Smooth muscle cell of the brain vasculature (primary cell): ENCODE data around the gene EGF.
"Not testable (repeated sequence)": the region's sequence is repeated elsewhere in the genome, so short reads cannot be mapped to it uniquely, and the experiment has no call there.

Experiments
- DNase-seq: peaks from one replicate; pipeline ENCODE4 v3.0.0-alpha.2; 2012; ENCODE audit warnings: low read depth, low spot score

The EGF gene

DNA sequence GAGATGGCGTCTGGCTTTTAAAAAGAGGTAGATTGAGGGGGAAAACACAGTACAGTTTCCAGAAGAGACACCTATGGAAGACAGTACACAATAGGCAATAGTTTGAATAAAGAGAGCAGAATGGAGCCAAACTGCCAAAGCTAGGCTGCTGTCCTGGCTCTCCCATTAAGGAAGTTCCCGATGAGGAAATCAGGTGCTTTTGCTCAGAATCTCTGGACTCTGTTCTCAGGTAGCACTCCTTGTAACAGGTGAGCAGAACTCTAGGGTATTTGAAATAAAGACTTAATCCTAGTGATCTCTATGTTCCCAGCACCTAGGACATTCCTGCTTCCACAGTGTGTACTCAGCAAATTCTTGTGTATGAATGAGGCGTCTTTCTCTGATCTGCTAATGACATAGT lies 1.6 kb downstream of the EGF start:
- DNase-seq, result no peak

- no peak for DNase-seq
Observed at GRCh38 chr4:109915385-109916026, 2.8 kb downstream of the EGF start.

DNA sequence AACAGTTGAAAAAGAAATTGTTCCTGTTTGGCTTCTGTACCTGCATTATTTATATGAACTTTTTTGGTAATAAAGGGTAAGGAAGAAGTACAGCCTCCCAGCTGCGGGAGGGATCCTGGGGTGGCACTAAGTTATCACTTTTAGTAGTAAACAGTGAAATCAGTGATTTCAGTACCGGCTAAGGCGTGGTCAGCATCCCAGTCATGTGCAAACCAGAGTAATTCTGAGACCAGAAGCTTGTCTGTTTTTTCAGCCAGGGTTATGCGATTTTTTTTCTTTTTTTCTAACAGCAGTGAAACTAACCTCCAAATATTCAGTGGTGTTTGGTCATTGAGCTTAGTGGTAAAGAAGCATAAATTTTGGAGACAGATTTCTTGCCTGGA lies 3.3 kb downstream of the EGF start:
- no peak for DNase-seq

GRCh38 chr4:109921384-109921808 lies 8.7 kb downstream of the EGF start:
- DNase-seq, result no peak

GRCh38 chr4:109925396-109925795 lies 12.7 kb downstream of the EGF start:
- no peak for DNase-seq

GRCh38 chr4:109928327-109929045 lies 15.8 kb downstream of the EGF start:
- no peak for DNase-seq

- DNase-seq, result no peak
Observed at GRCh38 chr4:109930464-109930863, 17.8 kb downstream of the EGF start.

- no peak for DNase-seq
Observed at GRCh38 chr4:109930872-109931271, 18.2 kb downstream of the EGF start.

GRCh38 chr4:109931318-109931717 lies 18.6 kb downstream of the EGF start:
- DNase-seq, result no peak

DNA sequence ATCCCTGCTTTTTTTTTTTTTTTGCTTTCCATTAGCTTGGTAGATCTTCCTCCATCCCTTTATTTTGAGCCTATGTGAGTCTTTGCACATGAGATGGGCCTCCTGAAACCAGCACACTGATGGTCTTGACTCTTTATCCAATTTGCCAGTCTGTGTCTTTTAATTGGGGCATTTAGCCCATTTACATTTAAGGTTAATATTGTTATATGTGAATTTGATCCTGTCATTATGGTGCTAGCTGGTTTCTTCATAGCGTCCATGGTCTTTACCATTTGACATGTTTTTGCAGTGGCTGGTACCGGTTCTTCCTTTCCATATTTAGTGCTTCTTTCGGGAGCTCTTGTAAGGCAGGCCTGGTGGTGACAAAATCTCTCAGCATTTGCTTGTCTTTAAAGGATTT lies 24.7 kb downstream of the EGF start:
- DNase-seq, result not testable (repeated sequence)

- no peak for DNase-seq
Observed at GRCh38 chr4:109939190-109939589, 26.5 kb downstream of the EGF start.

GRCh38 chr4:109942292-109942926 lies 29.7 kb downstream of the EGF start:
- no peak for DNase-seq

- no peak for DNase-seq
Observed at GRCh38 chr4:109943745-109944144, 31.1 kb downstream of the EGF start.

- no peak for DNase-seq
Observed at GRCh38 chr4:109944591-109944990, 31.9 kb downstream of the EGF start.

DNA sequence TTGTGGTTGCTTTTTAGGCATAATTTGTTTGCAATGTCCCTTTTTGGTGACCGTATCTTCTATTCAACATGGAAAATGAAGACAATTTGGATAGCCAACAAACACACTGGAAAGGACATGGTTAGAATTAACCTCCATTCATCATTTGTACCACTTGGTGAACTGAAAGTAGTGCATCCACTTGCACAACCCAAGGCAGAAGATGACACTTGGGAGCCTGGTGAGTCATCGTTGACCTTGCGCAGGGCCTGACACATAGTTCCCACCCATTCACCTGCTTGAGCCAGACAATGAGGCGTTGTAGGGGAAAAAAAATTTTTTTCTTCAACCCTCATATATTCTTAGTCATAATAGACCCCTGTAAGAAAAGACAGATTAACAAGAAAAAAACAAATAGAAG lies 32.4 kb downstream of the EGF start:
- DNase-seq, result no peak

DNA sequence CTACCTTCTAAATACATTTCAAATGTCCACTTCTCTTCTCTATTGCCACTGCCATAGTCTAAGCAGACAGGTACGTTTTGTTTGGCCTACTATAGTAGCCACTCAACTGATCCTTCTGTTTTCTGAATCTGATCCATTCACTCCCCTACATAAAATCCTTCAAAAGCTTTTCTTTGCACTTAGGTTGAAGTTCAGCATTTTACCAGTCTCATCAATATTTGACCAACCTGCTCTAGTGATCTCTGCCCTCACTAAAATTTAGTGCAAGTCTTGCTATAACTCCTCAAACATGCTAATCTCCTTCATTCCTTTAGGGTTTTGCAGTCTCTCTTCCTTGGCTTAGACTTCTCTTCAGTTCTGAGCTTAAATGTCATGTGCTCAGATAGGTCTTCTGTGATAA lies 33.4 kb downstream of the EGF start:
- DNase-seq, result no peak

GRCh38 chr4:109947457-109947856 lies 34.8 kb downstream of the EGF start:
- DNase-seq, result no peak

- no peak for DNase-seq
Observed at GRCh38 chr4:109947918-109948317, 35.2 kb downstream of the EGF start.

GRCh38 chr4:109949099-109949718 lies 36.5 kb downstream of the EGF start:
- not testable (repeated sequence) for DNase-seq

- DNase-seq, result no peak
Observed at GRCh38 chr4:109952612-109953011, 39.9 kb downstream of the EGF start.

- DNase-seq, result no peak
Observed at GRCh38 chr4:109953556-109953955, 40.9 kb downstream of the EGF start.

DNA sequence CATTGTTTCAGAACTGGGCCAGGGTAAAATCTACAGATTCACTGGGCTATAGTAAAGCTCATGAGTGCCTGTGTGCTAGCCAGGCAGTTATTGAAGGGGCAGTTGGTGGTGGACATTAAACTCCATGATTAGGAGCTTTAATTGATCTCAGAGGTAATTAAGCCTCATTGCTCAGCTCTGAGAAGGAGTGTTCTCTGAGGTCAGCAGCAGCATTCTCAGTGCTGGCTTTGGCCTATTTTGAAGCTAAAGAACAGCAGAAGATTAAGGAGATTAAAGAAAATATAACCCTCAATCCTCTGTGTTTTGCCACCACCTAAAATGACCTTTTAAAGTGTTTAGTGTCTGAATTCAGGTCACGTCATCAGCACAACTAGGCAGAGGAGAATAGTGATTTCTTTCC lies 42.5 kb downstream of the EGF start:
- no peak for DNase-seq

GRCh38 chr4:109957227-109957626 lies 44.5 kb downstream of the EGF start:
- DNase-seq, result no peak
